SU-DHL-6 (cell line): ENCODE data around the gene AGAP1.

ENCODE experiments used
- H2AFZ ChIP-seq: fragments of 200-600 bp; sonication (generic); 2 replicates; pipeline ENCODE4 v1.6.1; 2014; ENCODE audit warnings: low read depth, mild to moderate bottlenecking, moderate library complexity, mixed read lengths, antibody characterized with exemption, low read length; ENCODE audit not compliant: severe bottlenecking
- H3F3A ChIP-seq: fragments of 200-600 bp; shearing (Covaris generic); 2 replicates; pipeline ENCODE4 v1.6.0; 2016; ENCODE audit warnings: antibody characterized with exemption, mild to moderate bottlenecking; ENCODE audit not compliant: insufficient read depth
- H3K27ac ChIP-seq: fragments of 200-600 bp; sonication (generic); 2 replicates; pipeline ENCODE4 v1.5.1; 2016; ENCODE audit warnings: low read depth, mild to moderate bottlenecking, low read length, moderate library complexity, mixed read lengths
- H3K27me3 ChIP-seq: fragments of 200-600 bp; sonication (generic), shearing (Covaris generic); 2 replicates; pipeline ENCODE4 v1.6.0; 2014; ENCODE audit warnings: mild to moderate bottlenecking, low read length
- H3K36me3 ChIP-seq: fragments of 200-600 bp; sonication (generic); 2 replicates; pipeline ENCODE4 v1.6.1; 2014; ENCODE audit warnings: mild to moderate bottlenecking, low read length, mixed read lengths
- H3K4me2 ChIP-seq: fragments of 300-600, 200-600 bp; shearing (Covaris generic), sonication (generic); 2 replicates; pipeline ENCODE4 v1.6.0; 2014; ENCODE audit warnings: low read length, low read depth, mild to moderate bottlenecking; ENCODE audit not compliant: poor library complexity, severe bottlenecking
- H3K4me3 ChIP-seq: fragments of 200-600 bp; sonication (generic); 2 replicates; pipeline ENCODE4 v1.5.1; 2014; ENCODE audit warnings: antibody characterized with exemption, low read length, mild to moderate bottlenecking, mixed read lengths; ENCODE audit not compliant: insufficient read depth, poor library complexity, severe bottlenecking
- H3K79me2 ChIP-seq: fragments of 200-600 bp; sonication (generic); 2 replicates; pipeline ENCODE4 v1.6.1; 2014; ENCODE audit warnings: mild to moderate bottlenecking, low read length, moderate library complexity; ENCODE audit not compliant: insufficient read depth
- H3K9ac ChIP-seq: fragments of 200-600 bp; sonication (generic); 2 replicates; pipeline ENCODE4 v1.7.0; 2014; ENCODE audit warnings: mild to moderate bottlenecking, low read length
- H3K9me2 ChIP-seq: fragments of 200-600 bp; sonication (generic); replicated peaks from 2 replicates; pipeline ENCODE4 v1.6.1; 2014; ENCODE audit warnings: low read length; ENCODE audit not compliant: insufficient read depth
- H3K9me3 ChIP-seq: fragments of 200-600 bp; sonication (generic); 2 replicates; pipeline ENCODE4 v1.6.1; 2014; ENCODE audit warnings: low read length, mixed read lengths; ENCODE audit not compliant: insufficient read depth
- H4K20me1 ChIP-seq: fragments of 200-600 bp; sonication (generic); 2 replicates; pipeline ENCODE4 v1.6.1; 2014; ENCODE audit warnings: low read depth, mild to moderate bottlenecking, antibody characterized with exemption, low read length, moderate library complexity, mixed read lengths
- EZH2phosphoT487 ChIP-seq: fragments of 200-600 bp; sonication (generic), shearing (Covaris generic); conservative IDR thresholded peaks from 2 replicates; pipeline ENCODE4 v1.6.1; 2018; ENCODE audit warnings: mild to moderate bottlenecking, antibody characterized with exemption, low read length, moderate library complexity, mixed read lengths
- TF ChIP-seq, protein P1 (sequence below): fragments of 200-600 bp; sonication (generic); IDR thresholded peaks from one replicate; pipeline ENCODE4 v1.5.1; 2017; ENCODE audit warnings: antibody characterized with exemption, mild to moderate bottlenecking, low read length, moderate library complexity; ENCODE audit not compliant: insufficient read depth, poor library complexity, severe bottlenecking

Gene AGAP1

GRCh38 chr2:235497096-235497495, 3.3 kb downstream of the AGAP1 start:
- Histone ChIP-seq H3K27me3 (no peaks in the 10 kb centered on the region), H3K9ac (no peak overlapping the region), H3K79me2 (no peaks in the 10 kb centered on the region), H3K36me3 (no peaks in the 10 kb centered on the region), H3K4me2 (no peak overlapping the region), H4K20me1 (no peaks in the 10 kb centered on the region), H3K9me2 (no peaks in the 10 kb centered on the region), H3K9me3 (no peaks in the 10 kb centered on the region), H3F3A (no peaks in the 10 kb centered on the region), H2AFZ (no peak overlapping the region), H3K27ac (no peak overlapping the region), H3K4me3 (no peak overlapping the region)
- no peak for TF ChIP-seq EZH2phosphoT487
- TF ChIP-seq, protein P1, sequence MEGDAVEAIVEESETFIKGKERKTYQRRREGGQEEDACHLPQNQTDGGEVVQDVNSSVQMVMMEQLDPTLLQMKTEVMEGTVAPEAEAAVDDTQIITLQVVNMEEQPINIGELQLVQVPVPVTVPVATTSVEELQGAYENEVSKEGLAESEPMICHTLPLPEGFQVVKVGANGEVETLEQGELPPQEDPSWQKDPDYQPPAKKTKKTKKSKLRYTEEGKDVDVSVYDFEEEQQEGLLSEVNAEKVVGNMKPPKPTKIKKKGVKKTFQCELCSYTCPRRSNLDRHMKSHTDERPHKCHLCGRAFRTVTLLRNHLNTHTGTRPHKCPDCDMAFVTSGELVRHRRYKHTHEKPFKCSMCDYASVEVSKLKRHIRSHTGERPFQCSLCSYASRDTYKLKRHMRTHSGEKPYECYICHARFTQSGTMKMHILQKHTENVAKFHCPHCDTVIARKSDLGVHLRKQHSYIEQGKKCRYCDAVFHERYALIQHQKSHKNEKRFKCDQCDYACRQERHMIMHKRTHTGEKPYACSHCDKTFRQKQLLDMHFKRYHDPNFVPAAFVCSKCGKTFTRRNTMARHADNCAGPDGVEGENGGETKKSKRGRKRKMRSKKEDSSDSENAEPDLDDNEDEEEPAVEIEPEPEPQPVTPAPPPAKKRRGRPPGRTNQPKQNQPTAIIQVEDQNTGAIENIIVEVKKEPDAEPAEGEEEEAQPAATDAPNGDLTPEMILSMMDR = no peak

- Histone ChIP-seq H3K4me3 (no peak overlapping the region), H3K9ac (no peak overlapping the region), H4K20me1 (no peaks in the 10 kb centered on the region), H3K36me3 (no peaks in the 10 kb centered on the region), H3K9me3 (no peaks in the 10 kb centered on the region), H3K9me2 (no peaks in the 10 kb centered on the region), H3K4me2 (no peak overlapping the region), H3K27ac (no peak overlapping the region), H3K79me2 (no peaks in the 10 kb centered on the region), H2AFZ (no peak overlapping the region), H3F3A (no peaks in the 10 kb centered on the region), H3K27me3 (no peaks in the 10 kb centered on the region)
- TF ChIP-seq EZH2phosphoT487 = no peak
- TF ChIP-seq, protein P1 = no peak
These were observed 4.7 kb downstream of the AGAP1 start for GRCh38 chr2:235498541-235498940.

DNA sequence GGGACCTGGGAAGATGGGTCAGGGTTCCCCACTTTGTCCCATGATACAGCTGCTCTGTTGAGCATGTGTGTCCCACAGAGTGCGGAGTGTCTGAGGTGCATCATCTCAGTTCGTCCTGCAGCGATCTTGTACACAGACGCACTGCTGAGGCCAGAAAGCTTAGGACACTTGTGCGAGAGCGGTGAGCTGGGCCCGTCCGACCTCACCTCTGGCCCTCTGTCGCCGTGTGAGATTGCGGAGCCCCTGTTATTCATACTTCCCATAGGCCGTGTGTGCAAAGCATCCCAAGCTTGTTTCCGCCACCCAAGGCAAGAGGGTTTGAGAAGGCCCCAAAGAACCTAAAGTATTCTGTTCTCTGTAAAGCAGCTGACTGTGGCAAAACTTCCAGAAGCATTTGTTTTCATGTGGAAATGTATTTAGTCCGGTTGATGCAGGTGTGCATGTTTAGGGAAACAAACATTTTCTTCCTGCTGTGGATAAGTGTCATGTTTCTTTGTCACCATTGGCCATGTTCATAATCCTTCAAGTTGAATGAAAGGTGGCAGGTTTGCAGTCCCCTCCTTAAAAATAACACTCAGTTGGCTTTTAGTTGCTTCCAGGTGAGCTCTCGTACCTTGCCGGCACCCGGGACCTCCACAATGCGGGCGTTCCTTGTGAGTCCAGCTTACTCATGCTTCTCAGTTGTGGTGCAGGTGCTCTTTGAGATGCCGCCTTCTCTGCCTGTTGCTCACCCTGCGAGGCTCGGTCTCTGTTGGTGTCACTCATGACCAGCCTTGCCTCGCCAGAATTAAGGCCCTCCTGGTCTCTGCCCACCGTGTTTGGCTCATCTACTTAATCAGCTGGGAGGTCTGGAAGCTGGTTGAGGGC, 5.3 kb downstream of the AGAP1 start:
- no peaks in the 10 kb centered on the region for H3K79me2 ChIP-seq
- H3K36me3 ChIP-seq = no peaks in the 10 kb centered on the region
- no peak overlapping the region for H3K9ac ChIP-seq
- H2AFZ ChIP-seq = no peak overlapping the region
- TF ChIP-seq, protein P1 = no peak
- no peak for TF ChIP-seq EZH2phosphoT487
- H3K9me3 ChIP-seq = no peaks in the 10 kb centered on the region
- no peaks in the 10 kb centered on the region for H3K27me3 ChIP-seq
- H3K4me3 ChIP-seq = no peak overlapping the region
- no peak overlapping the region for H3K27ac ChIP-seq
- no peaks in the 10 kb centered on the region for H4K20me1 ChIP-seq
- no peaks in the 10 kb centered on the region for H3K9me2 ChIP-seq
- H3K4me2 ChIP-seq = no peak overlapping the region
- H3F3A ChIP-seq = no peaks in the 10 kb centered on the region
